Measurements from ENCODE around the gene IL11. TPM values are rescaled to one million over a fixed set of nuclear protein-coding genes. Genes with fewer than 3 reads are reported as not detected.
"Not testable (repeated sequence)": the region's sequence is repeated elsewhere in the genome, so short reads cannot be mapped to it uniquely, and the experiment has no call there.

IL11 gene
- total RNA-seq, 1 experiment from 2014 or later: 3.9 TPM

- Histone ChIP-seq H3K56ac (ENCODE audit: insufficient read length, low read depth, low read length) (no peak overlapping the region), H3T11ph (ENCODE audit: low read length) (peak overlapping the region; percentile 92), H3K4ac (ENCODE audit: low read depth, low read length) (peak overlapping the region; percentile 54; the same call in 1 of the 2 replicates), H2AK5ac (ENCODE audit: insufficient read length, low read length) (peak overlapping the region; percentile 26), H2BK120ac (ENCODE audit: low read depth, low read length, poor library complexity, severe bottlenecking) (peak overlapping the region; percentile 91), H2BK20ac (ENCODE audit: low read depth, low read length, poor library complexity, severe bottlenecking) (no peak overlapping the region), H3K23me2 (ENCODE audit: insufficient read length, low read depth, low read length, poor library complexity, severe bottlenecking) (peaks cover 6% of the 10 kb centered on the region), H3K23ac (ENCODE audit: insufficient read length, low read depth, low read length) (no peak overlapping the region), H3K4me2 (ENCODE audit: insufficient read depth, insufficient read length, low read length) (peak overlapping the region; percentile 77), H3K27me3 (ENCODE audit: insufficient read depth, low read length) (no peaks in the 10 kb centered on the region), H3K9me3 (ENCODE audit: control insufficient read depth, low read depth, low read length) (no peaks in the 10 kb centered on the region), H3K27ac (ENCODE audit: insufficient read length, low read depth, low read length) (peak overlapping the region; percentile 66), H4K5ac (ENCODE audit: insufficient read length, low read depth, low read length) (peak overlapping the region; percentile 96), H3K79me2 (ENCODE audit: insufficient read depth, low read length) (peaks cover 14% of the 10 kb centered on the region; the same call in 1 of the 2 replicates), H3K18ac (ENCODE audit: insufficient read length, low read depth, low read length) (peak overlapping the region; percentile 96), H3K79me1 (ENCODE audit: insufficient read depth, low read depth, low read length, poor library complexity, severe bottlenecking) (peaks cover 7% of the 10 kb centered on the region), H2BK15ac (ENCODE audit: low read depth, low read length) (no peak overlapping the region), H4K20me1 (ENCODE audit: control insufficient read depth, insufficient read depth, insufficient read length) (no peaks in the 10 kb centered on the region), H2BK5ac (ENCODE audit: insufficient read length, low read length) (peak overlapping the region; percentile 27), H4K8ac (replicated peaks; ENCODE audit: insufficient read length, low read depth, low read length) (no peak overlapping the region), H3K4me1 (ENCODE audit: insufficient read depth, low read length) (no peaks in the 10 kb centered on the region; the same call in 1 of the 2 replicates), H4K91ac (ENCODE audit: insufficient read length, low read depth, low read length) (peak overlapping the region; percentile 87), H3K9ac (ENCODE audit: extremely low read depth, insufficient read length, low read length) (no peak overlapping the region), H3K14ac (ENCODE audit: insufficient read depth, low read length) (peak overlapping the region; percentile 97; the same call in 1 of the 2 replicates), H2AFZ (ENCODE audit: low read length) (no peak overlapping the region), H2BK12ac (ENCODE audit: insufficient read length, low read depth, low read length) (no peak overlapping the region)
- peak overlapping the region; percentile 88 to 90 for H3K4me3 Mint-ChIP-seq
- peaks cover 26% of the 10 kb centered on the region for H3K27me3 Mint-ChIP-seq (ENCODE audit: low read depth)
- H3K36me3 Mint-ChIP-seq (ENCODE audit: insufficient read depth in 1 of 3, low read depth in 3 of 3): peaks cover 37 to 45% (median 43%) of the 10 kb centered on the region in 3 experiments
- peaks cover 20 to 21% of the 10 kb centered on the region in 2 experiments for H3K9me3 Mint-ChIP-seq
- peak overlapping the region; percentile 97 to 99 (median 98) for H3K27ac Mint-ChIP-seq
- DNase-seq: peak; percentile 99
- TF ChIP-seq, protein P1, sequence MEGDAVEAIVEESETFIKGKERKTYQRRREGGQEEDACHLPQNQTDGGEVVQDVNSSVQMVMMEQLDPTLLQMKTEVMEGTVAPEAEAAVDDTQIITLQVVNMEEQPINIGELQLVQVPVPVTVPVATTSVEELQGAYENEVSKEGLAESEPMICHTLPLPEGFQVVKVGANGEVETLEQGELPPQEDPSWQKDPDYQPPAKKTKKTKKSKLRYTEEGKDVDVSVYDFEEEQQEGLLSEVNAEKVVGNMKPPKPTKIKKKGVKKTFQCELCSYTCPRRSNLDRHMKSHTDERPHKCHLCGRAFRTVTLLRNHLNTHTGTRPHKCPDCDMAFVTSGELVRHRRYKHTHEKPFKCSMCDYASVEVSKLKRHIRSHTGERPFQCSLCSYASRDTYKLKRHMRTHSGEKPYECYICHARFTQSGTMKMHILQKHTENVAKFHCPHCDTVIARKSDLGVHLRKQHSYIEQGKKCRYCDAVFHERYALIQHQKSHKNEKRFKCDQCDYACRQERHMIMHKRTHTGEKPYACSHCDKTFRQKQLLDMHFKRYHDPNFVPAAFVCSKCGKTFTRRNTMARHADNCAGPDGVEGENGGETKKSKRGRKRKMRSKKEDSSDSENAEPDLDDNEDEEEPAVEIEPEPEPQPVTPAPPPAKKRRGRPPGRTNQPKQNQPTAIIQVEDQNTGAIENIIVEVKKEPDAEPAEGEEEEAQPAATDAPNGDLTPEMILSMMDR (conservative IDR thresholded peaks at IDR 0.05): no peak
- no CpG with 5 or more reads among the region's 72 CpGs for whole genome bisulfite sequencing (ENCODE audit: extremely low coverage, insufficient read length, low lambda C conversion rate)
- H3K4me1 Mint-ChIP-seq: peaks cover 18 to 31% of the 10 kb centered on the region in 2 experiments
Observed at GRCh38 chr19:55407800-55408532, 37.7 kb upstream of the IL11 start.

- not testable (repeated sequence) for H3K9me3 ChIP-seq (ENCODE audit: control insufficient read depth, low read depth, low read length); H3K4me1 ChIP-seq (ENCODE audit: insufficient read depth, low read length); H3K56ac ChIP-seq (ENCODE audit: insufficient read length, low read depth, low read length); DNase-seq; H3K79me1 ChIP-seq (ENCODE audit: insufficient read depth, low read depth, low read length, poor library complexity, severe bottlenecking); H3K23me2 ChIP-seq (ENCODE audit: insufficient read length, low read depth, low read length, poor library complexity, severe bottlenecking); H3K23ac ChIP-seq (ENCODE audit: insufficient read length, low read depth, low read length); H3K27me3 ChIP-seq (ENCODE audit: insufficient read depth, low read length); H2BK15ac ChIP-seq (ENCODE audit: low read depth, low read length); H4K8ac ChIP-seq (replicated peaks; ENCODE audit: insufficient read length, low read depth, low read length); H2AFZ ChIP-seq (ENCODE audit: low read length); H4K20me1 ChIP-seq (ENCODE audit: control insufficient read depth, insufficient read depth, insufficient read length); H2BK20ac ChIP-seq (ENCODE audit: low read depth, low read length, poor library complexity, severe bottlenecking)
- peak within 1 kb of the TSS; percentile 88 to 90 for H3K4me3 Mint-ChIP-seq
- Histone ChIP-seq H3T11ph (ENCODE audit: low read length) (peak within 1 kb of the TSS; percentile 92), H3K18ac (ENCODE audit: insufficient read length, low read depth, low read length) (peak within 1 kb of the TSS; percentile 96), H2BK120ac (ENCODE audit: low read depth, low read length, poor library complexity, severe bottlenecking) (peak within 1 kb of the TSS; percentile 91), H2AK5ac (ENCODE audit: insufficient read length, low read length) (peak within 1 kb of the TSS; percentile 26), H2BK12ac (ENCODE audit: insufficient read length, low read depth, low read length) (peak within 1 kb of the TSS; percentile 65), H3K27ac (ENCODE audit: insufficient read length, low read depth, low read length) (peak within 1 kb of the TSS; percentile 66), H3K4ac (ENCODE audit: low read depth, low read length) (peak within 1 kb of the TSS; percentile 54; the same call in 1 of the 2 replicates), H4K5ac (ENCODE audit: insufficient read length, low read depth, low read length) (peak within 1 kb of the TSS; percentile 96), H2BK5ac (ENCODE audit: insufficient read length, low read length) (peak within 1 kb of the TSS; percentile 27), H3K9ac (ENCODE audit: extremely low read depth, insufficient read length, low read length) (peak within 1 kb of the TSS; percentile 73), H3K14ac (ENCODE audit: insufficient read depth, low read length) (peak within 1 kb of the TSS; percentile 97), H4K91ac (ENCODE audit: insufficient read length, low read depth, low read length) (peak within 1 kb of the TSS; percentile 87), H3K4me2 (ENCODE audit: insufficient read depth, insufficient read length, low read length) (peak within 1 kb of the TSS; percentile 77), H3K79me2 (ENCODE audit: insufficient read depth, low read length) (peaks cover 14% of the 10 kb centered on the region; the same call in 1 of the 2 replicates)
- H3K9me3 Mint-ChIP-seq: peaks cover 20 to 21% of the 10 kb centered on the region in 2 experiments
- WGBS (ENCODE audit: extremely low coverage, insufficient read length, low lambda C conversion rate): no CpG with 5 or more reads among the region's 36 CpGs
- peak within 1 kb of the TSS; percentile 97 to 99 (median 98) for H3K27ac Mint-ChIP-seq
- H3K36me3 Mint-ChIP-seq (ENCODE audit: insufficient read depth in 1 of 3, low read depth in 3 of 3): peaks cover 41 to 50% (median 48%) of the 10 kb centered on the region in 3 experiments
- H3K27me3 Mint-ChIP-seq (ENCODE audit: low read depth): peaks cover 26% of the 10 kb centered on the region
- H3K4me1 Mint-ChIP-seq: peaks cover 18 to 34% of the 10 kb centered on the region in 2 experiments
Observed at GRCh38 chr19:55407550-55407799, 37.2 kb upstream of the IL11 start, which contains the start of gene UBE2S. UBE2S (minus strand) TSS chr19:55407788; CDS start chr19:55407589, 199 bp downstream.

Data from H9 (cell line).